GM19455 (cell line): ENCODE results near the gene JUN.

Source experiments
- ATAC-seq: cut with Tn5 transposase; IDR thresholded peaks from one replicate; pipeline ENCODE4 v1.9.1; 2021; ENCODE audit not compliant: unreplicated experiment

The JUN gene

DNA sequence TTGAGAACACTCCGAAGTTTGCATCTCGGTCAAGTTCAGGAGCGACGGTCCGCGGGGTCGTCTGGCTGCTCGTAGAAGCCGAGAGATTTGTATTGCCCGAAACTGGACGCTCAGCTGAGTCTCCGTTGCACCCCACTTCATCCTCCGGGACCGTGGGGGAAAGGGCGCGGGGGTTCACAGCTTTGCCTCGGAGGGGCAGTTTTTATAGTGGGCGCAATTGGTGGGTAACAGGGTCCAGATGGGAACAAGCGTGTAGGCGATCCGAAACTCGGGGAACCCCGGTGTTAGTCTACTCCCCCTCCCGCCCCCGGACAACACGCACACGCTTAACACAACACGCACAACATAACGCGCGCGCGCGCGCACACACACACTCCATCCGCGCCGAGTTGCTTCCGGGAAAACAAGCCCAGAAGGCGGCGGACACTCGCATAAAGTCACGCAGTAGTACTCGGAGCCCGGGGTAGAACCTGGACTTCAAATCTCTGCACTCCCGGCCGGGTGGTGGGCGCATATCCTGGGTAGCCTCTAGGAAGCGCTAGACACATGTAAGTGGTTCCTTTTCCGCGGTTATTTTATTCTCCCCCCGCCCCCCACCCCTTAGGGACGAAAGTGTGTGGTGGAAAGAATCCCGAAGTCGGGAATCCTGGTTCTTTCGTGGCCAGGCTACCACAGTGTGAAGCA is 1.1 kb upstream of the JUN start:
- no peak for ATAC-seq

GRCh38 chr1:58783090-58783992 is 506 bp downstream of the JUN start:
- ATAC-seq = peak; percentile 23

GRCh38 chr1:58782178-58783089 is 1.4 kb downstream of the JUN start:
- peak; percentile 16 for ATAC-seq

DNA sequence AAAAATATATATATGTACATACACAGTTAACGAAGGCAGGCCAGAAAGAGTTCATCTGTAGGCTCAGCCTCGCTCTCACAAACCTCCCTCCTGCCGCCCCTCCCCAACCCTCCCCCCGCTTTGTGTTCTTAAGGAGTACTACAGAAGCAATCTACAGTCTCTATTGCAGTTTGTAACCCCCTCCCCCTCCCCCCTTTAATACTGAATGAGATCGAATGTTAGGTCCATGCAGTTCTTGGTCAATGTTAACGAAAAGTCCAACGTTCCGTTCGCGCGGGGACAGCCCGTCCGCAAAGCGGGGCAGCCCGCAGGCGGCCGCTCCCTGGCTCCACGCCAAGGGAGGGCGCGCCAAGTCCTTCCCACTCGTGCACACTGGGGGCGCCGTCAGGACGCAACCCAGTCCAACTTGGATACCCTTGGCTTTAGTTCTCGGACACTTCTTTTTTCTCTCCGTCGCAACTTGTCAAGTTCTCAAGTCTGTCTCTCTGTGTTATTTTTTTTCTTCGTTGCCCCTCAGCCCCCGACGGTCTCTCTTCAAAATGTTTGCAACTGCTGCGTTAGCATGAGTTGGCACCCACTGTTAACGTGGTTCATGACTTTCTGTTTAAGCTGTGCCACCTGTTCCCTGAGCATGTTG is 2.2 kb downstream of the JUN start:
- ATAC-seq = no peak

DNA sequence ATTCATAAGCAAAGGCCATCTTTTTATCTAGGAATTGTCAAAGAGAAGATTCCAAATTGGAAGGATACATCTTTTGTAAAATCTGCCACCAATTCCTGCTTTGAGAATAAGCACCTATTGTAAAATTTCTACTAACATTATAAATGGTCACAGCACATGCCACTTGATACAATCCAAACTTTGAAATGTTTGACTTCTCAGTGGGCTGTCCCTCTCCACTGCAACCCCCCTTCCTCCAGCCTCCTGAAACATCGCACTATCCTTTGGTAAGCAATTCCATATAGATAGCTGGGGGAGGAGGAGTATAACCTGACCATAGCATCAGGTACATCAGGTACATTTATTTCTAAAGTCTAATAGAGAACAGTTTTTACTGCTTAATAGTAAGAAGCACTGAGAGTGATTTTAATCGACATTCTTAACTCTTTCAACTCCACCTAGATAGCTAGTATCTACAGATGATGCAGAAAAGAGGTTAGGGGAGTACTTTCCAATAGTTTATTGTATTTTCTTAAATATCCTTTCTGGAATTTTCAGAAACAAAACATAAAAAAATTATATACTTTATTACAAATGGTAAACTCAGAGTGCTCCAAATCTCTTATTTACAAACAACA is 2.9 kb downstream of the JUN start:
- no peak for ATAC-seq

DNA sequence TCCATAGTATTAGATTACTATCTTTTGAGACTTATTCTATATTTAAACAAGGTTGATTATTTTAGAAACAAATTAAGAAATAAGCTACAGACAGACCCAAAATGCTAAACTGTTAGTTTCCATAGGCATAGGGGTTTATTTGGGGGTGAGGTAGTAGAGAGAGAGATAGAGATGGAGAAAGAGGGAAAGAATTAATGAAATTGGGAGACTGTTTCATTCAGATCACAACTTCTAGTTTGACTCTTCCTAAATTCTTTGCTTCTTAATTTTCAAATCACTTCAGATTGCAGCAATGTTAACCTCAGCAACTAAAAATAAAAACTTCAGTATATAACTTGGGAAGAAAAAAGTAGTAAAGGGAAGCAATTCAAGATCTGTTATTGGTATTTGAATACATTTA is 3.4 kb downstream of the JUN start:
- no peak for ATAC-seq

DNA sequence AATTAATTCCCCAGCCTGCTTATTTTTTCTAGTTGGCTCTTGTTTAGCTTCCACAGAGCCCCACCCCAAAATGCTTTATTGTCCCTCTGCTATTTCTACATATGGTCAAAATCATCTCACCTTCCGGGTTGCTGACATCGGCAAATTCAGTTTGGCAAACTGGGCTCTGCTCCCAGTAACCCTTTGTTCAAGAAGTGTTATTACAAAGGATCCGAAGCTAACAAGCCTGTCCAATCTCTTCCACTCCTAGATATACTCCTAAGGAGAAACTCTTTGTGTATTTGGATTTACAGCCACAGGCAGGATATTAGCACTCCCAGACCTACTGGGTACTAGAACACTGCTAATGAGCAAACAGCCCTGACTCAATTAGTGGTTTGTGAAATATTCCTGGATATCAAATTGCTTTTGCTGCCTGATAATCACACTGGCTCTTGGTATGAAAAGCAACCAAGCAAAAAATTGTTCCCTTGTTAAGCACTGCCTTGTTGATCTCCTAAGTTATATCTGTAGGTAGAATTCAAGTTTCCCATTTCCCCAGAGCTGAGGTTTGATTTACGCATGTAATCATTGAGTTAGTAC is 4.0 kb downstream of the JUN start:
- no peak for ATAC-seq

GRCh38 chr1:58779059-58779754 is 4.6 kb downstream of the JUN start:
- ATAC-seq = no peak

DNA sequence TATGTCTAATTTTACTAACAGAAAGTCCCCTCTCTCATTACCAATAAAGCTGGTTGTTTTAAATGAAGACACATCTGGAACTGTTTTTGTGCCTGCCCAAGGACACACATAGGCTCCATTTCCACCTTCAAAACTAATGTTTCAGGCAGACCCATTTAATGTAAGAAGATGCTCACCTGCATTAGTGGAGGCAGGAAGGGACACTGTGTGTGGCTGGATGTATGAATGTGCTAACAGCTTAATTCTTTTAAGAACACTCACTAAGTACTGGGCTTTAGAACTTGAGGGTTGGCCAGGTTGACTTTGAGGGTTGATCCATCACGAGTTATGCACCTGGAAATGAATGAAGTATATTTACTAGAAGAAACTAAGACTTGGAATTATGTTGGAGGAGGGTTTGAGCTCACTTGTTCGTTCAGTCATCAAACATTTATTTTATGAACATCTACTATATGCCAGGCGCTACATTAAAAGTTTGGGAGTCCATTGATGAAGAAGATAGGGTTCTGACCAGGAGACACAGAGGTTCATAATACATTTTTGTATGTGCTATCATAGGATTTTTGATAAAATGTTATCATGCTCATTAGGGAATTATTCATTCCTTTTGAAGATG is 5.4 kb downstream of the JUN start:
- ATAC-seq = no peak

DNA sequence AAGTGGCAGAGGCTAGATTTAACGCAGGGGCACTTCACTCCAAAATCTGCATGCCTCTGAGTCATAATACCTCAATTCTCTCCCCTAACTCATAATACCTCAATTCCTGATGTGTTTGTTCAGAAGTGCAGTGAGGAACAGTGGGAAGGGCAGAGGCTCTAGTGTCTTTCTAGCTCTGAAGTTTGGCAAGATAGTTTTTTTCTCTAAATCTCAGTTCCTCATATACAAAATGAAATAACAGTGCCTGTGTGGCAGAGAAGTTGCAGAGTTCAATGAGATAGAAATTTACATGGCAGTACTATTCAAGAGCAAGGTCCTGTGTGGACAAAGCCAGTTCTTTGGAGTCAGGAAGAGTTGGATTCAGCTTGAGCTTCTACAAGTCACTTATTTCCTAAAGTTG is 9.8 kb downstream of the JUN start:
- no peak for ATAC-seq

GRCh38 chr1:58773406-58773840 is 10.4 kb downstream of the JUN start:
- no peak for ATAC-seq

GRCh38 chr1:58769809-58770320 is 14.0 kb downstream of the JUN start:
- ATAC-seq = no peak

GRCh38 chr1:58768971-58769808 is 14.7 kb downstream of the JUN start:
- no peak for ATAC-seq

GRCh38 chr1:58768191-58768731 is 15.6 kb downstream of the JUN start:
- ATAC-seq = no peak

DNA sequence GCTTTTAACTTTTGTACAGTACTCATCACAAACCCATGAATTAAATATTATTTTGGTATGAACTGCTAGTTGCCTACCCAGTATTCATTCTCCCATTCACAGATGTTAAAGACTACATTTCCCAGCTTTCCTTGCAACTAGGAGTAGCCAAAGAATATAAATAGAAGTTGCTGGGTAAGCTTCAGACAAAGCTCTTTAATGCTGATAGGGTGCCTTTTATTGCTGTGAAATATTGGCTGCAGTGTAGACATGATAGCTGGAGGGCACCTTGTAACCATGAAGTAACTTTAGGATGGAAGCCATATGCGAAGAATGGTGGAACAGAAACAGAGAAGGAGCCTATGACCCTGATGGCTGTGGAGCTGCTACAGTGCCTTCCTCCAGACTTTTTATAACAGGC is 16.7 kb downstream of the JUN start:
- no peak for ATAC-seq

DNA sequence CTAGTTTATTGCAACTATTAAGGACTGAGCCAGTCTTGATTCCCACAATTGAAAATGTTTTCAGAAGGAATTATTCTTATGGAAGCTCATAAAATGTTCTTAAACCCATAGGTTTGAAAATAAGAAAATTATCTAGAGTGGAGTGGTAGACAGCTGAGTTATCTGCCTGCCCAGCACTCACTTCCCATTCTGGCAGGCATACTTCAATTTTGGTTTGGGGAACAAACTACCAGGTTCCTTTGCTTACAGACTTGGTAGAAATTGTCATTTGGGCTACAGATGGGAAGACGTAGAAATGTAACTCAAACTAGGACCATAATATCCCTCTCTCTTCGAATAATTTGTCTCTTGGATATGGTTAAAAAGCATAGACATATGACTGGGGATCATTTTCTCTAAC is 18.4 kb downstream of the JUN start:
- no peak for ATAC-seq

DNA sequence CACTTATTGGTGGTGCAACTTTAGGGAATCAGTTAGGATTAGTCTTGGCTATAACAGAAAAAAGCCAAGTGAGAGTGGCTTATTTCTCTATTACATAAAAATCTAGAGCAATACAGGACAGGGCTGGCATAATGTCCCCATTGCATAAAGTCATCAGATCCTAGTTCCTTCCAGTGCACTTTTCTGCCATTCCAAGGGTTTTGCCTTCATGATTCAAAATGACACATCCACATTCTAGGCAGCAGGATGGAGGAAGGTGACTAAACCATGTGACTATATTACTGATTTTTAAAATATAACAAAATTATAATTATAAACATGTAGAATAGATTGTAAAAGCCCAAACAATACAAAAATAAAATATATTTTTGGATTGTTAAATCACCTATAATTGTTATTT is 18.8 kb downstream of the JUN start:
- no peak for ATAC-seq
